GM18861 (cell line): ENCODE measurements around the gene SOS2.
"Not testable (repeated sequence)": the region's sequence is repeated elsewhere in the genome, so short reads cannot be mapped to it uniquely, and the experiment has no call there.

ENCODE experiments used
- ATAC-seq: cut with Tn5 transposase; IDR thresholded peaks from one replicate; pipeline ENCODE4 v1.9.1; 2021; ENCODE audit not compliant: unreplicated experiment

The SOS2 gene

DNA sequence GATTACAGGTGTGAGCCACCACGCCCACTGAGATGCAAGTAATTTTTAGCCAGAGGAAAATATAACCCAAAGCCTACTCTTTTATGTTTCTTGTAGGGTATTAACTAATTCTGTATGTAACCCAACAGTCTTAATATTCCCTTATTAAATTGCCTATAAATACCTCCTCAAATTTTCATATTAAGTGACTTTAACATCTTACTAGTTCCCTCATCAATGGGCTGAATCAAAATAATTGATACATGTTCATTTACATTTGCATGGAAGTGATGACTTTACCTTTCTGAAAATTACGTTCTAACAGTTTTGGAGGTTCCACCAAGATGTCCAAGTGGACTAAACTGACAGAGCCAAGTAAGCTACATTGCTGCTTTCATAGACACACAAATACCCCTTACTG lies 3.1 kb downstream of the SOS2 start:
- no peak for ATAC-seq

DNA sequence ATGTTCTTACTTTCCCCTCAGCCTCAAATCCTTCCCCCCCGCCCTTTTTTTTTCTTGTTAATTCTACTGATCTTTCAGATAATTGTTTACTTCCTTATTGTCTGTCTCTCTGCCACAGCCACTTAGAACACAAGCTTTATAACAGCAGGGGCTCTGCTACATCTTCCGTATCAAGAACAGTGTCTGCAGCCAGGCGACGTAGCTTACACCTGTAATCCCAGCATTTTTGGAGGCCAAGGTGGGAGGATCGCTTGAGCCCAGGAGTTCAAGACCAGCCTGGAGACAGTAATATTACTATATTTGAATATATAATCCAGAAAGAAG lies 5.4 kb downstream of the SOS2 start:
- ATAC-seq, result no peak

DNA sequence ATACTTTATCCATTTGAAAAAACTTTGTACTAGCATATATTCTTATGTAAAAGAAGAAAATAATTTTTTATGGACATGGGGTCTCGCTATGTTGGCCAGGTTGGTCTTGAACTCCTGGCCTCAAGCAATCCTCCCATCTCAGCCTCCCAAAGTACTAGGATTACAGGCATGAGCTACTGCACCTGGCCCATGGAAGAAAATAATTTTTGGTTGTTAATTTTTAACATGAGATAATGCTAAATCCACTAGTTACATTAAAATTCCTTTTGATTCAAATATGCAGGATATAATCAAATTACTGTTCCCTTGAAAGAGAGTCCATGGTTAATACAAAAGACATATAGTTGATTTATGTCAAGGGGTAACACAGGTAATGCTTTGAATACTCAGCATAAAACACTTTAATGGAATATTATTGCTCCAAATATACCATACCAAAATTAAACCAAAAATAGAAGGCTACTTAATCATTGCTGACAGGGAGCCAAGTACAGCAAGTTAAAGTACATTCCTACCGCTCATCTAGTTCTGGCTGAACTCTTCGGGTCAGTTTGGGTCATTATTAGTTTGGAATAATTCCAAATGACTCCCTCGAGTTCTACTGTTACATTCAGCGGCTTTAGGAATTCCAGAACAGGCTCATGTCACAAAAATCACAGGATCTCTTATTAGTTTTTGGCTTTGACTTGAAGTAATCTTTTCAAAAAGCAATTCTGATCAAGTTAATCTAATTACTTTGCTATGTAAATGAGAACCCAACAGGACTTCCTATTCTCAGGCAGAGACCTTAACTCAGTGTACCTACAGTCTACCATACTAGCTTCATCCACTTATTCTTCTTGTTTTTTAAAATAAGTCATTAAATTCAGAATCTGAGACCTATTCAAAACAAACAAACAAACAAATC lies 6.1 kb downstream of the SOS2 start:
- no peak for ATAC-seq

DNA sequence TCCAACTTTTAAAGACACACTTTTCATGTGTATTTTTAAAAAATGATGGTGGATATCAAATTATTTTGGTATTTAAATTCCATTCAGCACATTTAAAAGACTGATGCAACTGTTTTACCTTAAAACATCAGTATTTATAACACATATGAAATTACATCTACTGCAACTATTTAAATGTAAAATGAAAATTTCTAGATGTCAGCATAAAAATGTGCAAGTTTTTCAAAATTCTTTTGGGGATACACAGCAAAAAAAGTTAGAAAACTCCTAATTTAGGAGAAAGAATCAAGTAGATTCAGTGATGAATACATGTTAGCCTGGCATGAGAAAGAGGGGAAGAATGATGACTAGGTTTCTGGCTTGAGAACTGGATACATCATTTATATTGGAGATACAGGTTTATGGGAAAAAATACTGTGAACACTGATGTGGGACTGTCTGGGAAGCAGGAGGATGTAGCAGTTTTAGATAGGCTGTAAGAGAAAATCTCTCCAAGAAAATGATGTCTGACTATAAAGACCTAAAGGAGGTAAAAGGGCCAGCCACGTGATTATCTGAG lies 9.2 kb downstream of the SOS2 start:
- ATAC-seq, result no peak

DNA sequence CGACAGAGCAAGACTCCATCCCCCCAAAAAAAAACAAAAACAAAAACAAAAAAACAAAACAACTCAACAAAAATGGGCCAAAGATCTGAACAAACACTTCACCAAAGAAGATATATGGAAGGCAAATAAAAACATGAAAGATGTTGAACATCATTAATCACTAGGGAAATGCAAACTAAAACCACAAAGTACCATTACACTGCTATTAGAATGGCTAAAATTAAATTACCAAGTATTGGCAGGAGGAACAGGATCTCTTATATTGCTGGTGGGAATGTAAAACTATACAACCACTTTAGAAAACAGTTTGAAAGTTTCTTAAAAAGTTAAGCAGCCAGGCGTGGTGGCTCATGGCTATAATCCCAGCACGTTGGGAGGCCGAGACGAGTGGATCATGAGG lies 12.9 kb downstream of the SOS2 start:
- no peak for ATAC-seq

DNA sequence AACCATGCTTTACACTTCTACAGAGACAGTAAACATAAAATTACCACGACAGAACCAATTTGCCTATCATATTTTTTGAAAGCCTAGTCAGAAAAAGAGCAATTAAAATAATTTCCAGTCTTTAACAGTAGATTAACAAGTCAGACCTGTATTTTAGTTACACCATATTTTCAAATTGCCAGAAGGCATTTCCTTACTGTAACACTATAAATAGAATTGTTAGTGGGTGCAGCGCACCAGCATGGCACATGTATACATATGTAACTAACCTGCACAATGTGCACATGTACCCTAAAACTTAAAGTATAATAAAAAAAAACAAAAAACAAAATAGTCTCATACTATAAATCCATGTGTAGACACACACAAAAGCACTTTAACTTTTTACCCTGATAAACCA lies 16.0 kb downstream of the SOS2 start:
- ATAC-seq, result no peak

DNA sequence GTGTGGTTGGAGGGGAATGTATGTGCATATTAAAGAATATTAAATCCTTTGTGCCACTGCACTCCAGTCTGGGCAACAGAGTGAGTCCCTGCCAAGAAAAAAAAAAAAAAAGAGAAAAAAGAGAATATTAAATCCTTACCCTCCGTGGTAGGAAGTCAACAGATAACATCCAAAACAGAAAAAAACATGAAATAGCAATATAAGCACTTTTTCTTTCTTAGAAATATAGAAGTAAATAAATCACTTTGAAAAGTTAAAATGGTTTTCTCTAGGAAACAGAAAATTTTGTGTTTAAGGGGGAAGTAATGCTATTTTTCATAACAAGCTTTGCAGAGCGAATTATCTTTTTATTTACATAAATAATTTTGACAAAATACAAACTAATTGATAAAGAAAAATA lies 17.6 kb downstream of the SOS2 start:
- no peak for ATAC-seq

DNA sequence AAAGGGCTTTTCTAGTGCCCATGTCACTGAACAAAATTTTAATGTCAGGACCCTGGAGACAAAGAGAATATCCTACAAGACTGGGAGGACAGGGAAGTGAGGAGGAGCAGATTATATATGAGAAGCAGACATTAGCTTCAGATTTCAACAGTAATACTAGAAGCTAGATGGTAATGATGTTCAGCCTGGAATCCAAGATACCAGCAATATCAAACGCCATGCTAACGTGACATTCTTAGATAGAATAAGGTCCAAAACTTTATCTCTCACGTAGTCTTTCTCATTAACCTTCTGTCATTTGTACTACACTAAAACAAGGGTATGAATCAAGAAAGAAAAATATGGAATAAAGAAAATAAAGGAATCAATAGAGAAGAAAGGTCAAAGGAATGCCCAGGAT lies 18.7 kb downstream of the SOS2 start:
- no peak for ATAC-seq

DNA sequence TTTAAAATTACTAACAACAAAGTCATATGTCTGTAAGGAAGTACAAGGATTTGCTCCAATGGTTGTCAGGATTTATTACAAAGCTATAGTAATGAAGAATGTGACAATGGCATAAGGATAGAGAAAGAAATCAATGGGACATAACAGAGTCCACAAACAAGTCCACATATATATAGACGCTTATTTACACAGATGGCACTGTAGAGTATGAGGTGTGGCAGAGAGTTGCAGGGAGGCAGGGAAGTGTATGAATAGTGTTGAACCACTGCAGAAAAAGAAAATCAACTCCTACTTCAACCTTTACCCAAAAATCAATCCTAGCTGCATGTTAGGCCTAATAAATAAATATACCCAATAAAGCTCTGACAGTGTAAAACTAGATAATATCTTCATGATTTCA lies 21.3 kb downstream of the SOS2 start:
- ATAC-seq, result no peak

DNA sequence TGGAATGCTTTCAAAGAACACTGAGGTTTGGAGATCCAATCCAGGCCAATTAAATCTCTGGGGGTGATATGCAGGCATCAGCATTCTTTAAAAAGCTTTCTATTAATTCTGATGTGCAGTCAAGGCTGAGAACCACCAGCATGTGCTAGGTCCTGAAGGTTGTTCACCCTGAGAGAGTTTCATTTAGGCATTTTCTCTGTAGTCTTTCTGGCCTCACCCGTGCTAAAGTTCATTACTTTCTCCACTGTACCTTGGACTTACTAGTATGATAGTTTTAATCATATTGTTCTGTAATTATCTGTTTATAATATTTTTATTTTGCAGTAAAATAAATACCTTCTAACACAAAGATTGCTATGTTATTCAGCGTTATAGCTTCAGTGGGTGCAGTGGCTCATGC lies 32.9 kb downstream of the SOS2 start:
- ATAC-seq, result no peak

DNA sequence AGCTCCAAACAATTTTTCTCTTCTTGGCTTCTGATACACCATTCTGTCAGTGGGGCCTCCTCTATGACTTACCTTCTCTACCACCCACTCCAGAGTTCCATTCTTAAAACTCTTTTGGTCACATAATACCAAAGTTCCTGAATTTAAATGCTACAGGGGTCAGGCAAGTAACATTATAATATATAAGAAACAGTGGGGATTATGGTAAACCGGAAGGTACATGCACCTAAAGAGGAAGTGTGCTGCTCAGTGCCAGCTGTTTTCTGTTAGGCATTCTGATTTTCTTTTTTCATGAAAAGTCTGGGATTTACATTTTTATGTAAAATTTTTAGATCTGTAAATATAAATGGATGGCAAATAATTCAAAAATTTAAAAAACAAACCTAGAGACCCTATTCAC lies 39.9 kb downstream of the SOS2 start:
- ATAC-seq, result no peak

DNA sequence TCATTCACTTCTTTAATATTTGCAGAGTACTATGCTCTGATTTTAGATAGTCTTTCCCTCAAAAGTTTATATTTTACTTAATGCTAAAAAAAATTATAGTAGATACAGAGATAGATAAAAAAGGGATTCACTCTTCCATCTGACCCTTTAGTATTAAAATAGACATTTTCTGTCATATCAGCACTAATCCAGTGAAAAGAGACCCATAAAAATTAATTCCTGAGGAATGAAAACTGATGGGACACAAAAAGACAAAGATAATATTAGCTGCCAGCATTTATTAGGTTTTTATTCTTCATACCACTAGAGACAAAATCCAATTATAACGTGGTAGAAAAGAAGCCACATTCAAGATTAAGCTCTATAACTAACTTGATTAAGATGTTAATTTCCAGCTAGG lies 45.3 kb downstream of the SOS2 start:
- ATAC-seq, result no peak

DNA sequence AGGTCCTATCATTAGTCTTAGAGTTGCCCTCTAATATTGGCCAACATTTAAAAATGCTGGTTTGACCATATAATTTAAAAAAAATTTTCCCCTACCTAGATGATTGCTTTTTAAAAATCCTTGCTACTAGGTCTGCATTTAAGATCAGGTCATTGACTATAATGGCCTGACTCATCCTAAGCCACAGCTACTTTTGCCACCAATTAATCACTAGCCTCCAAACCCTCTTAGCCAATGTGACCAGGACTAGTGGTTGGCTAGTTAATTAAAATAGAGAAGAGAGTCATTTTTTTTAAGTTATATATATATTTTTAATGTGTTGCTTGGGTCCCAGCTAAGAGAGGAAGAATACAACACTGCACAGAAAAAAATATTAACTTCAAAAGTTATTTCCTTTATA lies 57.5 kb downstream of the SOS2 start:
- ATAC-seq, result no peak

DNA sequence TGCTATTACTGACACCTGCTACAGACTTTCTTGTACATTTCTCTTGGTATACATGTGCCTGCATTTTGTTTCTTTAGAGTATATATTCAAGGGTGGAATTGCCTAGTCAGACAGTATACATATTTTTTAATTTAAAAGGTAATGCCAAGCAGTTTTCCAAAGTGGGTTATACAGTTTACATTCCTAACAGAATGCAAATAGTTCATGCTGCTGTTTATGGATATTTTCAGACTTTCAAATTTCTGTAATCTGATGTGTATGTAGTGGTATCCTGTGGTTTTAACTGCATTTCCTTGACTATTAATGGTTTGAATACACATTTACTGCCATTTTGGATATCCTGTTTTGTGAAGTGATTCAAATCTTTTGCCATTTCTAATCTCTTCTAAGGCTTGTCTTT lies 59.5 kb downstream of the SOS2 start:
- no peak for ATAC-seq

DNA sequence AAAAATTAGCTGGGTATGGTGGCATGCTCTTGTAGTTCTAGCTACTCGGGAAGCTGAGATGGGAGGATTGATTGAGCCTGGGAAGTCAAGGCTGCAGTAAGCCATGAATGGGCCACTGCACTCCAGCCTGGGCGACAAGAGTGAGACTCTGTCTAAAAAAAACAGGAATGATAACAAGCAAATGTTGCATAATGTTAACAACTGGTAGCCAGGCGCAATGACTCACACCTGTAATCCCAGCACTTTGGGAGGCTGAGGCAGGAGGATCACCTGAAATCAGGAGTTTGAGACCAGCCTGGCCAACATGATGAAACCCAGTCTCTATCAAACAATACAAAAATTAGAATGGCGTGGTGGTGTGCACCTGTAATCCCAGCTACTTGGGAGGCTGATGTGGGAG lies 64.0 kb downstream of the SOS2 start:
- not testable (repeated sequence) for ATAC-seq

DNA sequence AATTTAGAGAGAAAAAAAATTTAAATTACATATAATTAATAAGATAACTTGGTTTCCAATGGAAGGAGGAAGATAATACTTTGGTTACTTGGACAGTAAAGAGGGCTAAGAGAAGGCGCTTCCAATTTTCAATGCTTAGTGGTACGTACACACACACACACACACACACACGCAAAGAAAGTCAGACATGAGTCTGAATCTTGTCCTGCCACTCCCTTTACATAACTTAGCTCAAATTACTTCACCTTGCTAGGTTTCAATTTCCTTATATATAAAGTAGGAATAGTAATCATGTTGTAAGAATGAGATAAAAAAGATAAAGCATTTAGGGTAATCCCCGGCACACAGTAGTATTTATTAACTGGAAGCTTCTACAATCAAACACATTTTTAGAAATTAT lies 75.3 kb downstream of the SOS2 start:
- no peak for ATAC-seq

DNA sequence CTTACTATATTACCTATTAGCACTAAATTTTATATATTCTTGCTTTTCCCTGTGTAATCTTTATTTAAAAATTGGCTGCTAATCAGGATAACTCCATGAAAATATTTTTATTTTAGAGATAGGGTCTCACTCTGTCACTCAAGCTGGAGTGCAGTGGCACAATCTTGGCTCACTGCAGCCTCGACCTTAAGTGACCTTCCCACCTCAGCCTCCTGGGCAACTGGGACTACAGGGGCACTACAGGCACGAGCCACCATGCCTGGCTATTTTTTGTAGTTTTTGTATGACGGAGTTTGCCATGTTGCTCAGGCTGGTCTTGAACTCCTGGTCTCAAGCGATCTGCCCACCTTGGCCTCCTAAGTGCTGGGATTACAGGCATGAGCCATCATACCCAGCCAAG lies 82.6 kb downstream of the SOS2 start:
- no peak for ATAC-seq

DNA sequence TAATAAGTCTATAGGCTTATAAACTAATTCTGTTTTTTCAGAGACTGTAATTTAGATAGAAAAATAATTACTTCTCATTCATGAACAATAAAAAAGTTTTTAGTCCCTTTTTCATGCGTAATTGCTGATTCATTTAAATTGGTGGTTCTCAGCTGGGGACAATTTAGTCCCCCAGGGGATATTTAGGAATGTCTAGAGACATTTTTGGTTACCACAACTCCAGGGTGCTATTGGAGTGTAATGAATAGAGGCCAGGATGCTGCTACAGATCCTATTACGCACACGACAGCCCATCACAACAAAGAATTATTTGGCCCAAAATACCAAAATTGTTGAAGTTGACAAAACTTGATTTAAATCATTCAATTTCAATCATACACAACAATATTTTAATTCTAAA lies 92.2 kb downstream of the SOS2 start:
- ATAC-seq, result no peak

DNA sequence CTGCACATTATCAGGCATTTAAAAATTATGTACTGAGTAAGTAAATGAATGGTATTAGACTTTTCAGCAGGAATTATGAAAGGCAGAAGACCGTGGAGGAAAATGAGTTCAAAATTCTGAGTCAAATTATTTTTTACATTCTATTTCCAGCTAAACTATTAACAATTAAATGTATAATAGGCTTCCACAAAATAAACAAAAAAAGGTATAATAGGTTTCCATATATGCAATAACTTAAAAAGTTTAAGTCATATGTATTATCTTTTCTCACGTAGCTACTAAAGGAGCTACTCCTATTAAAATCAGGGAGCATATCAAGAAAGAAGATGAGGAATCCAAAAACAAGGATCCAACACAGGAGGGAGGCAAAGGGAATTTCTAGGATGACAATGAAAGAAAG lies 103.6 kb downstream of the SOS2 start:
- no peak for ATAC-seq

DNA sequence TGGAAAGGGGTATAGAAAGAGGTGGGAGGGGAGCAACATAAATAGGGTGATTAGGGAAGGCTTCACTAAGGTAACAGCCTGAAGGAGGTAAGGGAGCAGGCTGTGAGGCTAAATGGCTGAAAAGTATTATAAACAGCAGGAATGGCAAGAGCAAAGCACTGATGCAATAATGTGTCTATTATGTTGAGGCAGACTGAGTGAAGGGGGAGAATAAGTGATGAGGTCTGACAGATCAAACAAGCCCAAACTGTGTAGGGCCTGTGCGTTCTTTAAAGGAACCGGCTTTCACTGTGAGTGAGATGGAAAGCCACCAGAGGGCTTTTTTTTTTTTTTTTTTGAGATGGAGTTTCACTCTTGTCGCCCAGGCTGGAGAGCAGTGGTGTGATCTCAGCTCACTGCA lies 108.3 kb downstream of the SOS2 start:
- no peak for ATAC-seq

DNA sequence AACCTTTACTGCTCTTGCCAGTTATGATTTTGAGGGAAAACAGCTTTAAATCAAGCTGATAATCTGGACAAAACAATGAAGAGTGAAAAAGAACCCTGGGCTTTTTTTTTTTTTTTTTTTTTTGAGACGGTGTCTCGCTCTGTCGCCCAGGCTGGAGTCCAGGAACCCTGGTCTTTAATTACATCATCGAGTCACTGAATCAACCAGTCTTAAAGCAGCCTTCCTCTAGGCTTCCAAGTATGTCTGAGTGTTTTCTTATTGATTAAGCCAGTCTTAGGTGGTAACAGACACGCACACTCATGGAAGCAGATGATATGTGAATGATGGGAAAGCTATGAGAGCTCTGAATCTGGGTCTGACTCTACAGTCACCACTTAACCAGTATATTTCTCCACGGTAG lies 109.1 kb downstream of the SOS2 start:
- no peak for ATAC-seq

DNA sequence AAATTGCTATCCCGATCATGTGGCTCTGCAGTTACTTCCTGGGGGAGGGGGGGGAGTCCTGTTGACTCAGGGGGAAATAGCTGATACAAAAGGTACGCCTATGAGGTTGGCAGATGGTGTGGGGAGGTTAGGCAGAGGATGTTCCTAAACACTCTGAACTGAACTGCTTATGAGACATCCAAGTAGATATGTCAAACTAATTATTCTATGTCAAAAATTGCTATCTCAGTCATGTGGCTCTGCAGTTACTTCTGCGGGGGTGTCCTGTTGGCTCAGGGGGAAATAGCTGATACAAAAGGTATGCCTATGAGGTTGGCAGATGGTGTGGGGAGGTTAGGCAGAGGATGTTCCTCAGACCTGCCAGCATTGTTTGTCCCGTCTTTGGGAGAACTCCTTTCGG lies 109.9 kb downstream of the SOS2 start:
- no peak for ATAC-seq

DNA sequence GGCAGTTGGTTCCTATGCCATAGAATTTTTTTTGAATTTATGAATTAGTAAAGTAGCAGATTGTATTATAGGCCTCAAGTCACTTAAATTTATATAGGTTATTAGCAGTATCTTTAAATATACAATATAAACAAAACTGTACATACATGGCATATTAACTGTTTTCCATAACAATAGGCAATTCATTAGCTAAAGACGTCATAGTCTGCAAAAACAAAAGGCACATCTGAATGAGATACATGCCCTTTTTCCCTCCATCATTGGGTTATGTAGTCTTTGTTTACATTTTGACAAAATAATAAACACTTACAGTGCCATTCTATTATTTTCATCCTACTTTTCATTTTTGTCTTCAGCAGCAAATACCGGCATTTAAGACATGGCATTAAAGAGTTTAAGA lies 113.9 kb downstream of the SOS2 start:
- no peak for ATAC-seq
